T-helper 1 cell (primary cell): ENCODE measurements around the gene LCNL1.

ENCODE experiments used
- DNase-seq, 5 donors: peaks; one replicate each; pipeline ENCODE4 v3.0.0-alpha.2; 2012 to 2020

LCNL1 gene

DNA sequence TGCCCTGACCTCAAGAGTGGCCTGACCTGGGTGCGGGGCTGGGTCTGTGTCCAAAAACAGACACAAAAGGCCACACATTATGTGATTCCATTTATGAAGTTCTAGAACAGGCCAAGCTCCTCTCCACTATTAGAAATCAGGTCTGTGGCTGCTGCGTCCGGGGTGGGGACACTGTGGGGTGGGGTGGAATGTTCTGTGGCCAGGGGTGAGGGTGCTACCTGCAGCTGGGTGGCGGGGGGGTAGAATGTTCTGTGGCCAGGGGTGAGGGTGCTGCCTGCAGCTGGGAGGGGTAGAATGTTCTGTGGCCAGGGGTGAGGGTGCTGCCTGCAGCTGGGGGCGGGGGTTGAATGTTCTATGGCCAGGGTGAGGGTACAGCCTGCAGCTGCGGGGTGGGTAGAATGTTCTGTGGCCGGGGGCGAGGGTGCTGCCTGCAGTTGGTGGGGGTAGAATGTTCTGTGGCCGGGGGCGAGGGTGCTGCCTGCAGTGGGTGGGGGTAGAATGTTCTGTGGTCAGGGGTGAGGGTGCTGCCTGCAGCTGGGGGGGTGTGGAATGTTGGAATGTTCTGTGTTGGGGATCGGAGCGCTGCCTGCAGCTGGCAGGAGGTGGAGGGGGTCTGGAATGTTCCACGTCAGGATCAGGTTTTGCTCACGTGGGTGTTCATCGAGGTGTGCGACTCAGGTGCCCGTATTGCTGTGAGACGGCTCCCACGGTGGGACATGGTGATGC lies 22.4 kb upstream of the LCNL1 start:
- peak in 1 of 5 donors; percentile 50 for DNase-seq

GRCh38 chr9:136960938-136961275 lies 21.9 kb upstream of the LCNL1 start:
- DNase-seq = no peak

DNA sequence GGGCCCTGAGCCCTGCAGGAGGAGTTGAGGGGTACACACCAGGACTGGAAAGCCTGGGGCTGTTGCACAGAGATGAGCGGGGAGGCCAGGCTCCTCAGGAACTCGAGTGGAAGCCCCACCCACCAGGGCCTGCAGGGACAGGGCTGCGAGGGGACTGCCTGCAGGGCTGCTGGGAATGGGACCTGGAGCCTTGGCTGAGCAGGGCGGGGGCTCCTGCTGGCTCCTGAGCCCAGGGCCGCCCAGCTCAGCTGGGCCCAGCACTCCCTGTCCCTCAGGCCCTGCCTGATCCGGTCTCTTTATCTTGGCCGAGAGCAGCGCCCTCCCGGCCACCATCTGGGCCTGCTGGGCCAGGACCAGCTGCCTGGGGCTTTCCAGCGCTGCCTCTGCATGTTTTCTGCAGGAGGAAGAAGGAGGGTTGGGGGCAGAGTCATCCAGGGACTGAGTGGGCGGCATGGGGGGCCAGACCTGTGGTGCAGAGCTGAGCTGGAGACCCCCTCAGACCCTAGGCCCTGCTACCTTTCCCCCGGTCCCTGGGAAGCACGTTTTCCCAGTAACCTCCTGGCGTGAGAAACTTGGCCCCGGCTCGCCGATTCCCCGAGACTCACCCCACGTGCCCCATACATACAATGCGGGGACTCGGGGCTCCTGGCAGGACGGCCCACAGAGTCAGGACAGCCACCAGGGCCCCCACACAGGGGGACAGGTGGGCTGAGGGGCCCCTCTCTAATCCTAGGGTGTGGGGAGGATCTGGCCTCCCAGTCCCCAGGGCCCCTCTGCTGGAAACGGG lies 21.3 kb upstream of the LCNL1 start:
- DNase-seq = no peak

- no peak for DNase-seq
Observed at GRCh38 chr9:136962163-136962562, 20.6 kb upstream of the LCNL1 start.

GRCh38 chr9:136962701-136963248 lies 20.0 kb upstream of the LCNL1 start:
- DNase-seq = no peak

DNA sequence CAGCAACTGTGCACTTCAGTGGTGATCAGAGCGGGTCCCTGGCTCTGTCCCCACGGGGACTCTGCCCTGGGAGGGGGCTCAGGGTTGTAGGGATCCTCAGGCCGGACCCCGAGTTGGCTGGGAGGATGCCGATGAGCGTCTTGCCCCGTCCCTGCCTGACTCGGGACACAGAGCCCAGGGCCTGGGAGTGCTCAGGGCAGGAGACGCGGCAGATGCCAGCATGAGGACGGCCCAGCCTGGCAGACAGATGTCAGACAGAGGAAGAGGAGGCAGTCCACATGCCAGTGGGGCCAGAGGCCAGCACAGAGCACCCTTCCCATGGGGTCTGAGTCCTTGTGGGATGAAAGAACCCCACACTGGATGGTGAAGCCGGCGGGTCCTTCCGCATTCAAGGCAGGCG lies 19.5 kb upstream of the LCNL1 start:
- no peak for DNase-seq

- DNase-seq = no peak
Observed at GRCh38 chr9:136963751-136964150, 19.0 kb upstream of the LCNL1 start.

- DNase-seq = no peak
Observed at GRCh38 chr9:136964171-136964689, 18.6 kb upstream of the LCNL1 start.

GRCh38 chr9:136964833-136965422 lies 17.9 kb upstream of the LCNL1 start:
- DNase-seq = no peak

DNA sequence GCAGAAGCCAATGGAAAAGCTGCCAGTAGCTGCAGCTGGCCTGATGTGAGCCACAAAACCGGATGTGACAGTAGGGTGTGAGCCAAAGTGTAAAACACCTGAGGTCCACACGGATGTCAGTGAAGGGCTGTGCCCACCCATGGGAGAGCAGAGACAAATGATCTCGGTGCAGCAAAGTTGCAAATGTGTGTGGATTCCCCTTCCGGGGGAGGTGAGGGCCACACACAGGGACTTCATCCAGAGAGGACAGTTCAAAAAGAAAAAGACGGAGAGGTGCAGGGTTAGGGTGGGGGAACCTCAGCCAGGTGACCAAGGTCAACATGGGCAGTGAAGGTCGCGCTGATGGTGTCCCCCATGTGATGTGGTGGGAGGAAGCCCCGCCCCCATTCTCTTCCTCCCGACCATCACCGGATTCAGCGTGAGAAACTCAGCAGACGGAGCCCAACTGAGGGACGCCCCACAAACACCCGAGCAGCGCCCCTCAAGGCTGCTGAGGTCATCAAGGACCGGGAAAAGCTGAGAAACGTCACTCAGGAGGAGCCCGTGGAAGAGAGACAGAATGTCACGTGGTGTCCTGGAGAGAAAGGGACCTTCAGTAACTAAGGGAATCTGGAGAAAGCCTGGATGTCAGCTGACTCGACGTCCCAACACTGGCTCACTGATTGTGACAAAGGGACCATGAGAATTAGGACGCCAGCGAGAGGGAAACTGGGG lies 16.9 kb upstream of the LCNL1 start:
- peak in 1 of 5 donors; percentile 56 for DNase-seq

- DNase-seq = no peak
Observed at GRCh38 chr9:136968333-136969127, 14.3 kb upstream of the LCNL1 start.

DNA sequence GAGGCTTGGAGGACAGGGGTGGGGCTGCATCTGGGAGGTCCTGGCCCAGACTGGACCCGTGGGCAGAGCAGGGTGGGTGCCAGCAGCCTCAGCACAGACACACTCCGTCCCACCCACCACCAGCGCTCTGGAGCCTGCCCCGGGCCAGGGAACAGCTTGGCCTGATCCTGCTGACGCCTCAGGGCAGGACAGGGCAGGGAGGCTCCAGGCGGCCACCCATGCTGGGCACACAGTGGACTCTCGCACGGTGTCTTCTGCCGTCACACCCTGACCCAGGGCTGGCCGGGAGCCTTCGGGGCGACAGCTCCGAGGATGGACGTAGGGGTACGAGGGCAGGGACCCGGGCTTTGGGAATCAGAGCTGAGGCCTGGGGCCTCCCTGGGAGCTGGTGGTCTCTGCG lies 13.6 kb upstream of the LCNL1 start:
- no peak for DNase-seq

DNA sequence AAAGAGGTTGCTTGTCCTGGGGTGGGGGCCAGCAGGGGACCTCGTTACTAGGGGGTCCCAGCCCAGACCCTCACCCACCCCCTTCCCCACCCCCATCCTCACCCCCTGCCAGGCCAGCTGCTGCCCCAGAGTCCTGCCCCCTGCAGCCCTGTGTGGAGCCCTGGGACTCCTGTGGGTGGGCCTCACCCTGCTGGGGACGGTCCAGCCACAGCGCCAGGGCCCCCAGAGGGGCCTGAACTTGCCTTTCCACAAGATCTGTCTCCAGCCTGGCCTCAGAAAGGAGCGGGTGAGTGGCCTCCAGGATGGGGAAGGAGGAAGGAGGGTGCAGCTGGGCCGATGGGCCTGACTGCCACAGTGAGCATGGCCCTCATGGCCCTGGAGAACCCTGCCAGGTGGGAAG lies 13.0 kb upstream of the LCNL1 start:
- DNase-seq = no peak

DNA sequence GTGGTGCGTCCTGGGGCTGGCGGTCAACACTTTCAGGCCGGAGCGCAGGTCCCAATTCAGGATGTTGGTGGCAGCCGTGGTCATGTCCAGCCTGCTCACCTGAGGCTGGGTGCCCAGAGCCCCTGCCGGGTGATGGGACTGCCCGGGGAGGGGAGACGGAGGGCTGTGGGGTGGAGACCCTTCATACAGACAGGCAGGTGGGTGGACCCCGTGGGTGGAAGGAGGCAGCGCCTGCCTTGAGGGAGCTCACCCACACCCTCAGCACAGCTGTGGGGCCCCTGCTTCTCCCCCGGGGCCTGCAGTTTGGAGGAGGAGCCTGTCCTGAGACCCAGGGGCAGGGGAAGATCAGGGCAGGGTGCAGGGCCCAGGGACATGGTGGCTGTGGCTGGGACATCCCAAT lies 12.4 kb upstream of the LCNL1 start:
- DNase-seq = no peak

GRCh38 chr9:136971746-136972145 lies 11.0 kb upstream of the LCNL1 start:
- DNase-seq = no peak

DNA sequence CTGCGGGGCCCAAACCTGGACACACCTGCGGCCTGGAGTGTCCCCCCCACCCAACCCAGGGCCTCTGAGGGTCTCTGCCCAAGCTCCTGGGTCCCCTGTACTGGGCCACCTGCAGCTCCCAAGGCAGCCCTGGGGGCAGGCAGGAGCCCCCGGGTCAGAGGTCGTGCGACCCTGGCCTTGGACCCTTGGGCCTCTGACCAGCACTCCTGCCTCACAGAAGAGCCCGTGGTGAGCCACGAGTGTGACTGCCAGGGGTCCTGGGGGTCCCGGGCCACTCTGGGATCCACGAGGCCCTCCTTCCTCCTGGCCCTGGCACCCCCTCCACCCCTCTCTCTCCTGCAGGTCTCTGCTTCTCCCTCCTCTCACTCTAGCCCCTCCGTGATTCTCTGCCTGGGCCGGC lies 10.5 kb upstream of the LCNL1 start:
- no peak for DNase-seq

- DNase-seq = no peak
Observed at GRCh38 chr9:136972743-136973142, 10.1 kb upstream of the LCNL1 start.

DNA sequence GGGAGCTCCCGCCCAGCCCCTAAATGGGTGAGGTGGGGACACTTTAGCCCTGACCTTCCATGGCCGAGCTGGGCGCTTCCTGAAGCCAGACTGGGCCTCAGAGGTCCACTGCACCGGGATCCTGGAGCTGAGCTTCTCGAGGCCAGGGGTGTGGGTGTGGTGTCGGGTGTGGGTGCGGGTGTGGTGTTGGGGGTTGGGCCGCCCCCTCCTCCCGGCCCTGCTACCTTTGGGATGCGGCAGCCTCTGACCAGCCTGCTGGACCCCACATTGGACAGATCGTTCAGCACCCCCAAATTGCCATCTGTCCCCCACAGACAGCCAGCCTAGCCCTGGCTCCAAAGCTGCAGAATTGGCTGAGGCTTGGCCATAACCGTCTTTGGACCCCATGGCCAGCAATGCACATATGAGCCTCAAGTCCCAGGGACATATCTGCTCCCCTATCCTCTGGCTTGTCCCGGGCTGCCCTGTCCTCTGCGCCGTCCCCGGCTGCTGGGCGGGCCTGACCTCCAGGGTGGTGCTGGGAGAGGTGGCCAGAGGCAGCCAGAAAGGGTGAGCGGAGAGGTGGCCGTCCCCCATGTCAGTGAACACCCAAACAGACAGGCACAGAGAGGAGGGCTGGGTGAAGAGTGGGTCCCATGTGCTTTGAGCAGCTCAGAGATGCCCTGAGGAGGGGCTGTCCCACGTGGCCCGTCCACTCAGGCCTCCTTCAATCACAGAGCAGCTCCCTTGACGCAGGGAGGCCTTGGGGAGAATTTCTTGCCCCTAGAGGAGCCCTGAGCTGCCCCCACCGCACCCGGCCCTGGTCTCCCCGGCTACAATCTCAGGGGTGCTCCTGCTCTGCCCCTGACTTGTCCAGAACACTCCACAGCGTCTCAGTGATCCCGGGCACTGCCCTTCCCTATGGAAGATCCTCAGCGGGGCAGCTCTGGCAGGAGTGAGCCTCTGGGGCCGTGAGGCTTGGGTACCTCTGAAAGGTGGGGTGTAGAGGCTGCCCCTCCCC lies 8.9 kb upstream of the LCNL1 start:
- DNase-seq = no peak

DNA sequence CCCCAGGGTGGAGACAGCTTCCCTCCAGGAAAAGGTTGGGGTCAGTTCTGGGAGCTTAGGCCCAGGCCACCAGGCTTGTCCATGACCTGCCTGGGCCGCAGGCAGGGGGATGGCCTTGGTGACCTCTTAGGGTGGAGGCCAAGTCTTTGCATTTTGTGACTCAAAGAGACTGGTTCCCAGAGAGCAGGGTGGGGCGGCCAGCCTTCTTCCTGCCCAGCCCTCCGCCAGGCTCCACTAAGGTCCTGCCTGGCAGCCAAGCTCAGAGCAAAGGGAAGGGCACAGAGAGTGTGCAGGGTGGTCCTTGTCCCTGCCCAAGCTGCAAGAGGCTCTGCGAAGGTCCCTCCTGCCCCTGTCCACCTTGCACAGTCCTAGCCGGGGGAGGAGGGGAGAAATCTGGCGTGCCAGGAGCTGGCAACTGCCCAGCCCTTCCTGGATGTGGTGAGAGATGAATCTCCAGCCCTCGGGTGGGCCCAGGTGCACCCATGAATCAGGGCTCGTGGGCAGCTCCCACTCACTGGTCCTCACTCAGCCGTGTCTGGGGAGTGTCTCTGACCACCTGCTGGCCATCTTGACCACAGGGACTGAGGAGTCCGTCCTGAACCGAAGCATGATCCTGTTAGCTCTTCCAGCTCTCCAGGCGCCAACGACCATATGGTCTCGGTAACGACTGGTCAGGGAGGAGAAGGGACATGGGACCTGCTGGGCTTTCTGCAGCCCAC lies 7.8 kb upstream of the LCNL1 start:
- DNase-seq = peak in 1 of 5 donors; percentile 32

GRCh38 chr9:136975644-136976043 lies 7.1 kb upstream of the LCNL1 start:
- peak in 1 of 5 donors; percentile 30 for DNase-seq
